Thoracic aorta (tissue), 2 donors: Measurements from ENCODE around the gene ILDR2. TPM values are rescaled to one million over a fixed set of nuclear protein-coding genes. Genes with fewer than 3 reads are reported as not detected.

ENCODE experiments used
- ATAC-seq: fragments of 150-250 bp; one replicate; pipeline ENCODE4 v1.8.0; 2017; ENCODE audit warnings: low read depth; ENCODE audit not compliant: insufficient number of reproducible peaks, low FRiP score
- DNase-seq: peaks from one replicate; pipeline ENCODE4 v3.0.0-alpha.2; 2020; ENCODE audit warnings: low spot score
- H3K27ac ChIP-seq, 2 donors: fragments of 200-600 bp; sonication (generic); 1 replicate in 1 of 2; 2 replicates in 1 of 2; pipeline ENCODE4 v1.5.1; 2016; ENCODE audit warnings: mild to moderate bottlenecking in 2 of 2, moderate library complexity in 2 of 2
- H3K27me3 ChIP-seq: fragments of 200-600 bp; sonication (generic); replicated peaks from 2 replicates; pipeline ENCODE4 v1.6.0; 2016; ENCODE audit warnings: mild to moderate bottlenecking; ENCODE audit not compliant: insufficient read depth
- H3K36me3 ChIP-seq: fragments of 200-600 bp; sonication (generic); one replicate; pipeline ENCODE4 v1.5.1; 2016
- H3K4me1 ChIP-seq, 2 donors: fragments of 200-600 bp; sonication (generic); 1 replicate in 1 of 2; 2 replicates in 1 of 2; pipeline versions ENCODE4 v1.5.1 to v1.6.0; 2016; ENCODE audit warnings: low read depth in 2 of 2, mild to moderate bottlenecking in 1 of 2; ENCODE audit not compliant: control insufficient read depth in 1 of 2
- H3K4me3 ChIP-seq: fragments of 200-600 bp; sonication (generic); 2 replicates; pipeline ENCODE4 v1.5.1; 2016; ENCODE audit warnings: mild to moderate bottlenecking
- H3K9me3 ChIP-seq: fragments of 200-600 bp; sonication (generic); 2 replicates; pipeline ENCODE4 v1.5.1; 2016
- total RNA-seq, 2 donors: library from RNA; depleted of rRNA; stranded (reverse); fragments of >200 nt; gene quantifications; one replicate each; pipeline versions ENCODE4 v1.1.0 to v1.2.3, GENCODE V29; 2016
- TF ChIP-seq, protein P1 (sequence below): fragments of 200-600 bp; sonication (generic); IDR thresholded peaks from one replicate; pipeline ENCODE4 v1.5.1; 2019; ENCODE audit warnings: antibody characterized with exemption

Gene ILDR2
- total RNA-seq, 2 donors from 2014 or later: 0.85 TPM; not detected in 1

DNA sequence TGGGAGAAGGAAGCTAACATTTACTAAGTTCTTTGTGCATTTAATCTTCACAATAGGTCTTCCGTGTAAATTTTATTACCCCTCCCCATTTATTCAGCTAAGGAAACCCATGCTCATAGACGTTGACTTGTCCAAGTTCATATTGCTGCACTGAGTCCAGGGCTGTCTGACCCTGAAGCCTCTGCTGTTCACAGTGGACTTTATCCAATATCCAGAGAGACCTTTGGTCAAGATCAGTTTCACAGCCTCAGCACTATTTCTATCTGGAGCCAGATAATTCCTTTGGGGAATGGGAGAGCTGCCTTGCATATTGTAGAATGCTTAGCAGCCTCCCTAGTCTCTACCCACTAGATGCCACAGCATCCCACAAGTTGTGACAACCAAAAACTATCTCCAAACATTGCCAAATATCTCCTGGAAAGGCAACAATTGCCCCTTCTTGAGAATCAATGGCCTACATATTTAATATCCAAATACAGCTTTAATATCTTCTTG is 26.4 kb downstream of the ILDR2 start:
- Histone ChIP-seq H3K36me3 (no peaks in the 10 kb centered on the region), H3K27me3 (no peaks in the 10 kb centered on the region), H3K27ac (no peak overlapping the region), H3K4me1 (peaks cover 0 to 16% of the 10 kb centered on the region in 2 donors), H3K9me3 (no peaks in the 10 kb centered on the region), H3K4me3 (no peak overlapping the region)
- ATAC-seq (no peak), DNase-seq (no peak)
- TF ChIP-seq, protein P1, sequence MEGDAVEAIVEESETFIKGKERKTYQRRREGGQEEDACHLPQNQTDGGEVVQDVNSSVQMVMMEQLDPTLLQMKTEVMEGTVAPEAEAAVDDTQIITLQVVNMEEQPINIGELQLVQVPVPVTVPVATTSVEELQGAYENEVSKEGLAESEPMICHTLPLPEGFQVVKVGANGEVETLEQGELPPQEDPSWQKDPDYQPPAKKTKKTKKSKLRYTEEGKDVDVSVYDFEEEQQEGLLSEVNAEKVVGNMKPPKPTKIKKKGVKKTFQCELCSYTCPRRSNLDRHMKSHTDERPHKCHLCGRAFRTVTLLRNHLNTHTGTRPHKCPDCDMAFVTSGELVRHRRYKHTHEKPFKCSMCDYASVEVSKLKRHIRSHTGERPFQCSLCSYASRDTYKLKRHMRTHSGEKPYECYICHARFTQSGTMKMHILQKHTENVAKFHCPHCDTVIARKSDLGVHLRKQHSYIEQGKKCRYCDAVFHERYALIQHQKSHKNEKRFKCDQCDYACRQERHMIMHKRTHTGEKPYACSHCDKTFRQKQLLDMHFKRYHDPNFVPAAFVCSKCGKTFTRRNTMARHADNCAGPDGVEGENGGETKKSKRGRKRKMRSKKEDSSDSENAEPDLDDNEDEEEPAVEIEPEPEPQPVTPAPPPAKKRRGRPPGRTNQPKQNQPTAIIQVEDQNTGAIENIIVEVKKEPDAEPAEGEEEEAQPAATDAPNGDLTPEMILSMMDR: no peak

DNA sequence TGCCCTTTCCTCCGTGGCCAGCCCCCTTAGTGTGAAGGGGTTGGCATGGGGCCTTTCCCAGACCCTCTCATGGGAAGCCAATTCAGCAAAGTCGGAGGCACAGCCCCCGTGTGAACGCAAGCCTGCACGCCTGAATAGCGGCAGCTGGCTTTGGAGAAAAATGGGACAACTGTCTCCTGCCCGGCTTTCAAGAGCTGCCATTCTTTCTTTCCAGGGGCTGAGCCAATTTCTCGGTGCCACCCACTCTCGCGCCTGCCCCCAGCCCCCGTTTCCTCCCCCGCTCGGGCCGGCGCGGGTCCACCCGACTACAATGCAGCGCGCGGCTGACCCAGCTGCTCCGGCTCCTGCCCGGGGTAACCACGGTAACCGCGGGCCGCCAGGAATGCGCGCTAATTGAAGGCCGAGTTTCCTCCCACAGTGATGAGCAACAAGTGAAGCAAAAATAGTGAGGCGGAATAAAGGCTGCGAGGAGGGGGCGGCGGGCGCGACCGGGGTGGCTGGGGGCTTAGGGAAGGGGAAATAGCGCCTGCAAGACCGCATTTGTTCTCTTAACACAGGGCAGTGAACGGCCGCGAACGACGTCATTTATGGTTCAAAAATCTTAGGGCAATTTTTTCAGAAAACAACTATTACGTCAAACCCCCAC is 27.8 kb downstream of the ILDR2 start:
- DNase-seq: peak; percentile 7
- no peaks in the 10 kb centered on the region for H3K9me3 ChIP-seq
- peaks cover 0 to 16% of the 10 kb centered on the region in 2 donors for H3K4me1 ChIP-seq
- H3K4me3 ChIP-seq: peak overlapping the region; percentile 63
- H3K27me3 ChIP-seq: no peaks in the 10 kb centered on the region
- H3K27ac ChIP-seq: no peak overlapping the region
- TF ChIP-seq, protein P1: no peak
- no peak for ATAC-seq
- no peaks in the 10 kb centered on the region for H3K36me3 ChIP-seq

DNA sequence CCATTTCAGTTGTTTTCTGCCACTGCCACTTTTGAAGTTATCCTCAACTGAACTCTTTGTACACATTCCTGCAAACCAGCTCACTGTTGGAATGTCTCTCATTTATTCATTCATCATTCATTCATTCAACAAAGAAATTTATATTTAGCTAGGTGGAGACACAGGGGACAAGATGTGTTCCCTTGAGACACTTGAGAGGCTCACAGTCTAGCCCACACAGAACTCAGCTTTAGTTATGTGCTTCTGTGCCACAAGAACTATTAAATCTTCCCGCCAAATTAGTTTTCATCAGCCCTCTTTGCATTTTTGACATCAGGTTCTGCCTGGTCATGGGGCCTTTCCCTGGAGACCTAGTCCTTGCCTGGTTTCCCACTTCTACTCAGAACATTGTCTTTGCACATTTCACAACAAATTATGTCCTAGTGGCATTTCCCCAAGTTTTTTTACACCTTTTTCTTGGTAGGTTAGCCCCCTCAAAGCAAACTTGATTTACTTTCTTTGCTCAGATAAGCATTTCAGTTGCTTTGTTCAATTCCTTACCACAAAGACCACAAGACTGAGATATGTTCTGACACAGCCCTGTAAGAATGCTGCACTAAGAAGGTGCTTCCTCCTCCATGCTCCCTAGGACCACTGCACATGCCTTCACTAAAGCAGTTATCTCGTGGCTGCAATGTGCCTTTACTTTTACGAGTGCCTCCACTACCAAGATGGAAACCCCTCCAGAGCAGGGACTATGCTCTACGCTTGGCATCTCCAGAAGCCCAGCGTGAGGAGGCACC is 31.0 kb downstream of the ILDR2 start:
- H3K4me3 ChIP-seq: no peak overlapping the region
- H3K27ac ChIP-seq: no peak overlapping the region
- TF ChIP-seq, protein P1: no peak
- DNase-seq: no peak
- ATAC-seq: no peak
- peaks cover 0 to 5% of the 10 kb centered on the region in 2 donors for H3K4me1 ChIP-seq
- H3K27me3 ChIP-seq: no peaks in the 10 kb centered on the region
- no peaks in the 10 kb centered on the region for H3K9me3 ChIP-seq
- H3K36me3 ChIP-seq: no peaks in the 10 kb centered on the region

DNA sequence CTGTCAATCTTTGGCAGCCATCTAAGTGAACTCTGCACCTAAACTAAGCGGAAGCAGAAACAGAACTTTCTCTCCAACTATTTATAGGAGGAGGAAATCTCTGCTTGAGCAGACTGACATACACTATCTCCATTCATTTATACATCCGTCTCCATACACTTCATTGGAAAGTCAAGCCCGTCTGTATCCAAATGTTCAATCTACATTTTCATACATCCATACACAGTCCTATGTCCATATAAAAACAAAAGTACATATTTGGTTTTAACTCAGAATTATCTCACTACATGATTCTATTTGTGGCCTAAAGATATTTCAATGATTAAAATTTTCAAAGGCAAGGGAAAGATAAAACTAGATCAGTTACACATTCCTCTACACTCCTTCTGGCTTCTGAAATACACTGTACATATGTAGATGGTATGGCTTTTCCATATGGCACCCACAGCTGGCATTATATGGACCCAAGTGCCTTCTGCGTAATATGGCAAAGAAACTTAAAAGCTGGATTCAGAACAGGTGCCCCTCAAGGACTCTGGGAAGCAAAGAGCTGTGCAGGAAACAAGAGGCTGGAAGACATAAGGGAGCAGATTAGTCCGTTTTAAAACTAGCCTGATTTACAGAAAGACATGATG is 35.5 kb downstream of the ILDR2 start:
- no peaks in the 10 kb centered on the region for H3K27me3 ChIP-seq
- no peak overlapping the region for H3K27ac ChIP-seq
- H3K4me1 ChIP-seq: no peaks in the 10 kb centered on the region
- H3K4me3 ChIP-seq: no peak overlapping the region
- no peak for DNase-seq
- no peak for ATAC-seq
- H3K9me3 ChIP-seq: no peaks in the 10 kb centered on the region
- H3K36me3 ChIP-seq: no peaks in the 10 kb centered on the region
- TF ChIP-seq, protein P1: no peak

DNA sequence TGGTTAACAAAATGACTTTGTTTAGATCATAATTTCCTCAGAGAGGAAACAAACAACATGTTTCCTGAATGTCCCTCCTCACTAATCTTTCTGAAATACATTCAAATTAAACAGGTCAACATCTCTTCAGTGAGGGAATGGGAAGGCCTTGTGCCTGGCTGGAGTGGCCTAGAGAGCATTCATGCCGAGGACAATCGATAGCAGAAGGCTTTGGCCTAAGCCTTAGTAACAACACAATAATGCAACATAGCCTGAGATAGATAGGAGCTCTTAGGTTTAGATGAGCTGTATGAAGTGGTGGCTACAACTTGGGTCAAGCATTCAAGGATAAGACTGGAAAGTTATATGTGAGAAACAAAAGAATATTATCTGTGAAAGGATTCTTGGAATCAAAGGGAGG is 37.4 kb downstream of the ILDR2 start:
- no peak overlapping the region for H3K4me3 ChIP-seq
- no peak overlapping the region for H3K27ac ChIP-seq
- TF ChIP-seq, protein P1: no peak
- H3K36me3 ChIP-seq: no peaks in the 10 kb centered on the region
- H3K9me3 ChIP-seq: no peaks in the 10 kb centered on the region
- ATAC-seq (no peak), DNase-seq (no peak)
- no peaks in the 10 kb centered on the region for H3K4me1 ChIP-seq
- no peaks in the 10 kb centered on the region for H3K27me3 ChIP-seq
